Esophagus muscularis mucosa (tissue), 4 donors: ENCODE results near the gene NUBP2. TPM values are rescaled to one million over a fixed set of nuclear protein-coding genes. Genes with fewer than 3 reads are reported as not detected.

Source experiments
- DNase-seq: peaks from one replicate; pipeline ENCODE4 v3.0.0-alpha.2; 2017; ENCODE audit errors: extremely low spot score
- H3K27ac ChIP-seq, 4 donors: fragments of 200-600 bp; sonication (generic); replicated peaks in 1 of 4; 1 replicate in 3 of 4; 2 replicates in 1 of 4; pipeline ENCODE4 v1.5.1; 2016 to 2019; ENCODE audit warnings: mild to moderate bottlenecking in 1 of 4
- H3K27me3 ChIP-seq, 4 donors: fragments of 200-600 bp; sonication (generic); one replicate each; pipeline versions ENCODE4 v1.5.1 to v1.6.0; 2016 to 2019
- H3K36me3 ChIP-seq, 4 donors: fragments of 200-600 bp; sonication (generic); one replicate each; pipeline ENCODE4 v1.5.1; 2016 to 2019
- H3K4me1 ChIP-seq, 4 donors: fragments of 200-600 bp; sonication (generic); one replicate each; pipeline ENCODE4 v1.5.1; 2016 to 2019
- H3K4me3 ChIP-seq, 4 donors: fragments of 200-600 bp; sonication (generic); 1 replicate in 2 of 4; 2 replicates in 2 of 4; pipeline ENCODE4 v1.5.1; 2016 to 2019; ENCODE audit warnings: mild to moderate bottlenecking in 4 of 4, moderate library complexity in 1 of 4
- H3K9me3 ChIP-seq, 4 donors: fragments of 200-600 bp; sonication (generic); 1 replicate in 3 of 4; 2 replicates in 1 of 4; pipeline ENCODE4 v1.5.1; 2016 to 2019
- EP300 ChIP-seq: sonication (generic); formaldehyde crosslinking; IDR thresholded peaks from one replicate; pipeline ENCODE4 v1.6.1; 2017; ENCODE audit warnings: antibody characterized with exemption
- POLR2A ChIP-seq: fragments of 450-650 bp; IDR thresholded peaks from one replicate; pipeline ENCODE4 v1.6.1; 2017; ENCODE audit warnings: antibody characterized with exemption, moderate library complexity, mild to moderate bottlenecking, low read depth
- POLR2AphosphoS5 ChIP-seq, 2 donors: sonication (generic); formaldehyde crosslinking; IDR thresholded peaks; one replicate each; pipeline ENCODE4 v1.6.1; 2017; ENCODE audit warnings: antibody characterized with exemption in 2 of 2
- WGBS: methylation state at CpG from one replicate; pipeline ENCODE4 v1.1.5; 2018; 5-methylcytosine and 5-hydroxymethylcytosine counted together
- intact Hi-C: fragments of 100-400 bp; cut with DNase I; formaldehyde crosslinking; loops from one replicate; pipeline ENCODE4 v1.15.1; 2023
- total RNA-seq, 4 donors: library from RNA; depleted of rRNA; stranded (reverse); fragments of >200 nt; gene quantifications; one replicate each; pipeline versions ENCODE4 v1.1.0 to v1.2.1, GENCODE V29; 2016
- TF ChIP-seq, protein P1 (sequence below), 3 experiments: fragments of 200-600 bp in 2 of 3; fragments of 450-650 bp in 1 of 3; sonication (generic) in 2 of 3; IDR thresholded peaks; one replicate each; pipeline ENCODE4 v1.5.1; 2017 to 2019; ENCODE audit warnings: antibody characterized with exemption in 3 of 3, mild to moderate bottlenecking in 2 of 3, moderate library complexity in 1 of 3

The NUBP2 gene
- total RNA-seq, 4 donors from 2014 or later, result 82.7 to 93.8 (median 87.6) TPM

DNA sequence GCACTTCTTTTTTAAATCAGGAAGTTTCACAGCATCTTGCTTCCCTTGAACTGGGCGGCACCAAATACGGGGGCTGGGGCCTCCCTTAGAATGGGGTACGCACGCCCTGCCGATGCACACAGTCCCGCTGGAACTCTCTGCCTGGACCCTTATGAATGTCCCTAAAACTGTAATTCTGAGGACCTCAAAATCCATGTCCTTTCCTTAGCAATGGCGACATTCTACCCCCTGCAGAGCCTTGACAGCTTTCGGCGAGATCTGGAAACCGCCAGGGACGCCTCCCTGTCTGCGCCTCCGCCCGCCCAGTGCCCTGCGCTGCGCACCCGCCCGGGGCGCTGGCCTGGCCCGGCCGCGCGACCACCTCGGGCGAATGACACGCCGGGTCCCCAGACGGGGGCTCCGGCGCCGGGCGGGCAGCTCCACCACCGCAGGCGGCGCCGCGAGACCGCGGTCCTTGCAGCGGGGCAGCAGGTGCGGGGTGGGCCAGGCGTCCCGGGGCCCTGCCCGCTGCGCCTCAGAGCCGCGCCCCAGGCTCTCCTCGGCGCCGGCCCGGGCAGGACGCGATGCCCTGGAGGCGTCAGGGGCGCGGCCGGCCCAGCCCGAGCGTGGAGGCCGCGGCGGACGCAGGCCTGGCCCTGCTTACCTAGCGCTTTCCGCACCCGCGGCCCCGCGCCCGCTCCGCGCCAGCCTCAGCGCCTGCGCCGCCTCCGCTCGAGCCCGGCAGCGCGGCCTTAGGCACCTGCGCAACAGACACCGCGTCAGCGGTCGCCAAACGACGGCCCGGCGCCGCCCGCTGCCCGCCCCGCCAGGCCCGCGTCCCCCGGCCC is 43.3 kb downstream of the NUBP2 start:
- 4% methylated on average over 16 of the region's 96 CpGs for WGBS
- TF ChIP-seq EP300, result no peak
- TF ChIP-seq, protein P1, sequence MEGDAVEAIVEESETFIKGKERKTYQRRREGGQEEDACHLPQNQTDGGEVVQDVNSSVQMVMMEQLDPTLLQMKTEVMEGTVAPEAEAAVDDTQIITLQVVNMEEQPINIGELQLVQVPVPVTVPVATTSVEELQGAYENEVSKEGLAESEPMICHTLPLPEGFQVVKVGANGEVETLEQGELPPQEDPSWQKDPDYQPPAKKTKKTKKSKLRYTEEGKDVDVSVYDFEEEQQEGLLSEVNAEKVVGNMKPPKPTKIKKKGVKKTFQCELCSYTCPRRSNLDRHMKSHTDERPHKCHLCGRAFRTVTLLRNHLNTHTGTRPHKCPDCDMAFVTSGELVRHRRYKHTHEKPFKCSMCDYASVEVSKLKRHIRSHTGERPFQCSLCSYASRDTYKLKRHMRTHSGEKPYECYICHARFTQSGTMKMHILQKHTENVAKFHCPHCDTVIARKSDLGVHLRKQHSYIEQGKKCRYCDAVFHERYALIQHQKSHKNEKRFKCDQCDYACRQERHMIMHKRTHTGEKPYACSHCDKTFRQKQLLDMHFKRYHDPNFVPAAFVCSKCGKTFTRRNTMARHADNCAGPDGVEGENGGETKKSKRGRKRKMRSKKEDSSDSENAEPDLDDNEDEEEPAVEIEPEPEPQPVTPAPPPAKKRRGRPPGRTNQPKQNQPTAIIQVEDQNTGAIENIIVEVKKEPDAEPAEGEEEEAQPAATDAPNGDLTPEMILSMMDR (IDR thresholded peaks at IDR 0.05), result peak in 1 of 3 experiments; percentile 21
- no peak for TF ChIP-seq POLR2A
- TF ChIP-seq POLR2AphosphoS5 (IDR thresholded peaks at IDR 0.05), result no peak
- intact Hi-C loops, result loop anchor here (1.0 kb wide), 1 partner anchor 53 kb away; the partner anchor contains the start of gene MRPS34
- Histone ChIP-seq H3K36me3 (peaks cover 16 to 37% (median 28%) of the 10 kb centered on the region in 4 donors), H3K27me3 (no peaks in the 10 kb centered on the region), H3K27ac (peak overlapping the region; percentile 90 to 94 (median 92)), H3K9me3 (no peaks in the 10 kb centered on the region), H3K4me3 (peak overlapping the region; percentile 79 to 97 (median 90)), H3K4me1 (peaks cover 46 to 70% (median 56%) of the 10 kb centered on the region in 4 donors)
- peak; percentile 94 for DNase-seq

DNA sequence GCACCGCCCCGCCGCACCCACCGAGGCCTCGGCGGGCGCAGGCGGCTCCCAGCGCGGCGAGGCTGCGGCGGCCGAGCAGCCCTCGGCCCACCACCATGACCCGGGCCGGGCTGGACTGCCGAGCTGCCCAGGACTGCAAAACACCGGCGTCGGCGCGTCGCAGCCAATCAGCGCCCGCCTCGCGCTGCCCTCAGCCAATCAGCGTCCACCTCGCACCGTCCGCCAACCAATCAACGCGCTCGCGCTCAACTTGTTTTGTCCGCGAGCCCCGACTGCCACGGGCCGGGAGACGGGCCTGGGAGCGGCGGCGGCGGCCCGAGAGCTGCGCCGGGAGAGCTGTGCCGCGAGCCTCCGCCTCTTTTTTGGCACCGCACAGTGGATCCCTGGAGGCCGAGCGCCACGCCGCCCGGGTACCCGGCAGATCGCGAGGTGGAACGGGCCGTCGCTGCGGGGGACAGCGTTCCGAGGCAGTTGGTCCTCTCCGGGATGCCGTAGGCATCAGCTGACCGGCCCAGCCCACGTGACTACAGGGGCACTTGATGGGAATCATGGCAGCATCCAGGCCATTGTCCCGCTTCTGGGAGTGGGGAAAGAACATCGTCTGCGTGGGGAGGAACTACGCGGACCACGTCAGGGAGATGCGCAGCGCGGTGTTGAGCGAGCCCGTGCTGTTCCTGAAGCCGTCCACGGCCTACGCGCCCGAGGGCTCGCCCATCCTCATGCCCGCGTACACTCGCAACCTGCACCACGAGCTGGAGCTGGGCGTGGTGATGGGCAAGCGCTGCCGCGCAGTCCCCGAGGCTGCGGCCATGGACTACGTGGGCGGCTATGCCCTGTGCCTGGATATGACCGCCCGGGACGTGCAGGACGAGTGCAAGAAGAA is 44.2 kb downstream of the NUBP2 start, which contains the start of the genes FAHD1 and HAGH:
FAHD1 (plus strand) TSS at position 516 of the 883 bp plus-strand sequence; CDS start at position 549, 33 bp downstream.
HAGH (minus strand) TSS at position 135 of the 883 bp plus-strand sequence; CDS start at position 97, 38 bp downstream.
- peak; percentile 99 for DNase-seq
- H3K4me3 ChIP-seq, result peak within 1 kb of the TSS; percentile 79 to 97 (median 90)
- no peaks in the 10 kb centered on the region for H3K27me3 ChIP-seq
- H3K27ac ChIP-seq, result peak within 1 kb of the TSS; percentile 90 to 94 (median 92)
- no peaks in the 10 kb centered on the region for H3K9me3 ChIP-seq
- intact Hi-C loops, result loop anchor here (1.0 kb wide), 1 partner anchor 54 kb away; the partner anchor contains the start of gene MRPS34
- WGBS, result 0% methylated on average over 4 of the region's 104 CpGs
- peaks cover 11 to 35% (median 22%) of the 10 kb centered on the region in 4 donors for H3K36me3 ChIP-seq
- H3K4me1 ChIP-seq, result peaks cover 46 to 70% (median 56%) of the 10 kb centered on the region in 4 donors
- peak; percentile 83 to 84 for TF ChIP-seq POLR2AphosphoS5 (IDR thresholded peaks at IDR 0.05)
- TF ChIP-seq, protein P1 (IDR thresholded peaks at IDR 0.05), result no peak

DNA sequence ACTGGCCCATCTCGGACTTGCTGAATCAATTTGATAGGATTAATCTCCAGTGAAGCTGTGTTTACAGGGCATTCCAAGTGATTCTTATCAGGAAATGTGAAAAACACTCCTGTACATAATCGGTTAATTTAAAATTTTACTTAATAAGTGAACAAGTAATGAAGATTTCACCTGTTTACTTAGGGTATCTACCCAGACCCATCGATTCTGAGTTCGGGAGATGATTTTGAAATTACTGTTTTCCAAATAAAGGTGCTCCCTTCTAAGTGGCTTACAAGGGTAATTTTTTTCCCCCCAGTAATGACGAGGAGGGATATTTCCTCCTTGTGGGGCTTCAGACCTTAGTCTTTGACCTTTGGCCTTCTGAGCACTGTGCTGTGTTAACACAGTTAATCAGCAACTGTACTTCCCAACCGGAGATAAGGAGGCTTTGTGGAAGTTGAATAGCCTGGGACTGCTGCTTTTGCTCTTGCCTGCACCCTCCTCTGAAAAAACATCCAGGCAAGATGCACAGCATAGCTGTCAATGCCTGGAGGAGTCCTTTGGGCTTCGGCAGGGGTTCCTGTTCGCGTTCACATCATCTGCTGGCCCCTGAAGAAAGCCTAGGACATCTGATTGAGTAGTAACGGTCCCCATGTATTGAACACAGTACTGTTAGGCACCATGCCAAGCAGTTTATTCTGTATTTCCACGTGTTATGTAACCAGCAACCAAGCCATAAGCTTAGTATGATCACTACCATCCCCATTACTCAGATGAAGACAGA is 46.1 kb downstream of the NUBP2 start:
- intact Hi-C loops, result no loop called here
- TF ChIP-seq POLR2A, result no peak
- TF ChIP-seq, protein P1 (IDR thresholded peaks at IDR 0.05), result no peak
- no peak for TF ChIP-seq POLR2AphosphoS5 (IDR thresholded peaks at IDR 0.05)
- no peak for TF ChIP-seq EP300
- peaks cover 0 to 19% (median 12%) of the 10 kb centered on the region in 4 donors for H3K36me3 ChIP-seq
- WGBS, result 77% methylated on average over 11 of the region's 11 CpGs
- no peak overlapping the region for H3K27ac ChIP-seq
- no peaks in the 10 kb centered on the region for H3K9me3 ChIP-seq
- no peaks in the 10 kb centered on the region for H3K27me3 ChIP-seq
- no peak overlapping the region for H3K4me3 ChIP-seq
- H3K4me1 ChIP-seq, result peaks cover 39 to 57% (median 47%) of the 10 kb centered on the region in 4 donors
- no peak for DNase-seq

DNA sequence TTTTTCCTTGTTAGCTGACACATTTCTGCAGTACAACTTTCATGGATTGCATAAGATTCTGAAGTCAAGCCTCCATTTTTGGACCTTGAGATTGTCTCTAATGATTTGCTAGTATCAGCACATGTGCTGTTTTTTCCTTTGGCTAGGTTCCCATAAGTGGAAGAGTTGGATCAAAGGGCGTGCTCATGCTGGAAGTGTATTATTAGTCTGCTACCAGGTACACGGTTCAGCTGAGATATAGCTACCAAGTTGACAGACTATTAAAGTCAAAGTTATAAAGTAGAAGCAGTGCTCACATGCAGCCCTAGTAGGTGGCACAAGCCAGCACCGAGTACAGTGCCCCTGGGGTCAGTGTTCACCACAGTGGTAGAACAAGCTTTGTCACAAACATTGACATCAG is 47.5 kb downstream of the NUBP2 start:
- Histone ChIP-seq H3K36me3 (peaks cover 0 to 19% (median 12%) of the 10 kb centered on the region in 4 donors), H3K4me3 (no peak overlapping the region), H3K9me3 (no peaks in the 10 kb centered on the region), H3K4me1 (peaks cover 27 to 43% (median 33%) of the 10 kb centered on the region in 4 donors), H3K27me3 (no peaks in the 10 kb centered on the region), H3K27ac (no peak overlapping the region)
- intact Hi-C loops, result no loop called here
- no peak for DNase-seq
- 77% methylated on average over 3 of the region's 3 CpGs for WGBS
- no peak for TF ChIP-seq POLR2A
